ENCODE measurements around the gene NCAPH2.

The NCAPH2 gene

GRCh38 chr22:50469377-50470305 is 38.4 kb upstream of the NCAPH2 start:
- Histone ChIP-seq H3K36me3 (replicated peaks) (peaks cover 44% of the 10 kb centered on the region), H3K9me3 (no peaks in the 10 kb centered on the region), H3K4me3 (no peak overlapping the region), H3K4me1 (peaks cover 7% of the 10 kb centered on the region; the same call in 1 of the 2 replicates), H3K27me3 (ENCODE audit: low read depth) (no peaks in the 10 kb centered on the region)
- in situ Hi-C loops (cut with MboI; ENCODE audit: low sequenced_read_pairs), result no loop called here
- DNase-seq (ENCODE audit: low spot score in 2 of 2), result no peak

- peaks cover 11% of the 10 kb centered on the region for H3K4me1 ChIP-seq
- H3K4me3 ChIP-seq, result no peak overlapping the region
- peaks cover 35% of the 10 kb centered on the region for H3K36me3 ChIP-seq (replicated peaks)
- no peak for DNase-seq (ENCODE audit: low spot score in 2 of 2)
- no peaks in the 10 kb centered on the region for H3K9me3 ChIP-seq
- in situ Hi-C loops (cut with MboI; ENCODE audit: low sequenced_read_pairs), result no loop called here
- H3K27me3 ChIP-seq (ENCODE audit: low read depth), result no peaks in the 10 kb centered on the region
These were observed 37.5 kb upstream of the NCAPH2 start for GRCh38 chr22:50470491-50470890.

- in situ Hi-C loops (cut with MboI; ENCODE audit: low sequenced_read_pairs), result no loop called here
These were observed 36.7 kb upstream of the NCAPH2 start for GRCh38 chr22:50471197-50471847.

GRCh38 chr22:50471962-50472361 is 36.1 kb upstream of the NCAPH2 start:
- peaks cover 12% of the 10 kb centered on the region for H3K4me1 ChIP-seq

More at GRCh38 chr22:50471197-50471847, 36.7 kb upstream of the NCAPH2 start:
- Histone ChIP-seq H3K4me1 (peaks cover 12% of the 10 kb centered on the region), H3K9me3 (no peaks in the 10 kb centered on the region), H3K4me3 (no peak overlapping the region), H3K27me3 (ENCODE audit: low read depth) (no peaks in the 10 kb centered on the region), H3K36me3 (replicated peaks) (peaks cover 27% of the 10 kb centered on the region)
- no peak for DNase-seq (ENCODE audit: low spot score in 2 of 2)

GRCh38 chr22:50473088-50473487 is 34.9 kb upstream of the NCAPH2 start:
- no peaks in the 10 kb centered on the region for H3K9me3 ChIP-seq
- no peaks in the 10 kb centered on the region for H3K27me3 ChIP-seq (ENCODE audit: low read depth)
- peak overlapping the region; percentile 60; the same call in 1 of the 2 replicates for H3K4me3 ChIP-seq
- H3K36me3 ChIP-seq (replicated peaks), result peaks cover 13% of the 10 kb centered on the region
- in situ Hi-C loops (cut with MboI; ENCODE audit: low sequenced_read_pairs), result no loop called here
- peak in 1 of 2 experiments; percentile 57 for DNase-seq (ENCODE audit: low spot score in 2 of 2)
- peaks cover 12% of the 10 kb centered on the region for H3K4me1 ChIP-seq

More at GRCh38 chr22:50471962-50472361, 36.1 kb upstream of the NCAPH2 start:
- no peaks in the 10 kb centered on the region for H3K9me3 ChIP-seq
- H3K36me3 ChIP-seq (replicated peaks), result peaks cover 21% of the 10 kb centered on the region
- no peaks in the 10 kb centered on the region for H3K27me3 ChIP-seq (ENCODE audit: low read depth)
- no peak overlapping the region for H3K4me3 ChIP-seq
- DNase-seq (ENCODE audit: low spot score in 2 of 2), result no peak
- in situ Hi-C loops (cut with MboI; ENCODE audit: low sequenced_read_pairs), result no loop called here

GRCh38 chr22:50473855-50474671 is 34.0 kb upstream of the NCAPH2 start:
- Histone ChIP-seq H3K4me1 (peaks cover 12% of the 10 kb centered on the region), H3K27me3 (ENCODE audit: low read depth) (no peaks in the 10 kb centered on the region), H3K9me3 (no peaks in the 10 kb centered on the region), H3K36me3 (replicated peaks) (peaks cover 11% of the 10 kb centered on the region), H3K4me3 (peak overlapping the region; percentile 60)
- DNase-seq (ENCODE audit: low spot score in 2 of 2), result peak in 1 of 2 experiments; percentile 38
- in situ Hi-C loops (cut with MboI; ENCODE audit: low sequenced_read_pairs), result no loop called here

- peaks cover 12% of the 10 kb centered on the region for H3K4me1 ChIP-seq
- in situ Hi-C loops (cut with MboI; ENCODE audit: low sequenced_read_pairs), result no loop called here
- H3K36me3 ChIP-seq (replicated peaks), result peaks cover 11% of the 10 kb centered on the region
- no peaks in the 10 kb centered on the region for H3K27me3 ChIP-seq (ENCODE audit: low read depth)
- DNase-seq (ENCODE audit: low spot score in 2 of 2), result peak; percentile 83 to 93
- no peaks in the 10 kb centered on the region for H3K9me3 ChIP-seq
- H3K4me3 ChIP-seq, result peak within 1 kb of the TSS; percentile 60
These were observed 33.0 kb upstream of the NCAPH2 start, which contains the start of gene SBF1 for GRCh38 chr22:50474710-50475651. Gene SBF1 (minus strand): TSS chr22:50475035. CDS start chr22:50474840, 195 bp downstream.

GRCh38 chr22:50475652-50476002 is 32.4 kb upstream of the NCAPH2 start:
- H3K9me3 ChIP-seq, result no peaks in the 10 kb centered on the region
- no peaks in the 10 kb centered on the region for H3K27me3 ChIP-seq (ENCODE audit: low read depth)
- DNase-seq (ENCODE audit: low spot score in 2 of 2), result no peak
- peak overlapping the region; percentile 44 for H3K4me3 ChIP-seq
- peaks cover 12% of the 10 kb centered on the region for H3K4me1 ChIP-seq
- in situ Hi-C loops (cut with MboI; ENCODE audit: low sequenced_read_pairs), result no loop called here
- peaks cover 11% of the 10 kb centered on the region for H3K36me3 ChIP-seq (replicated peaks)

GRCh38 chr22:50476868-50477267 is 31.2 kb upstream of the NCAPH2 start:
- Histone ChIP-seq H3K27me3 (ENCODE audit: low read depth) (no peaks in the 10 kb centered on the region), H3K4me1 (peaks cover 12% of the 10 kb centered on the region), H3K9me3 (no peaks in the 10 kb centered on the region), H3K36me3 (replicated peaks) (peaks cover 11% of the 10 kb centered on the region), H3K4me3 (no peak overlapping the region)
- DNase-seq (ENCODE audit: low spot score in 2 of 2), result no peak
- in situ Hi-C loops (cut with MboI; ENCODE audit: low sequenced_read_pairs), result no loop called here

- no peak for DNase-seq (ENCODE audit: low spot score in 2 of 2)
These were observed 30.1 kb upstream of the NCAPH2 start for GRCh38 chr22:50477923-50478322.

GRCh38 chr22:50479721-50480120 is 28.3 kb upstream of the NCAPH2 start:
- Histone ChIP-seq H3K4me1 (peaks cover 4% of the 10 kb centered on the region), H3K9me3 (no peaks in the 10 kb centered on the region), H3K4me3 (no peak overlapping the region), H3K27me3 (ENCODE audit: low read depth) (no peaks in the 10 kb centered on the region), H3K36me3 (replicated peaks) (no peaks in the 10 kb centered on the region; the same call in 1 of the 2 replicates)
- in situ Hi-C loops (cut with MboI; ENCODE audit: low sequenced_read_pairs), result no loop called here
- no peak for DNase-seq (ENCODE audit: low spot score in 2 of 2)

More at GRCh38 chr22:50477923-50478322, 30.1 kb upstream of the NCAPH2 start:
- no peaks in the 10 kb centered on the region for H3K27me3 ChIP-seq (ENCODE audit: low read depth)
- no peaks in the 10 kb centered on the region for H3K9me3 ChIP-seq
- H3K4me1 ChIP-seq, result peaks cover 12% of the 10 kb centered on the region
- H3K4me3 ChIP-seq, result no peak overlapping the region
- in situ Hi-C loops (cut with MboI; ENCODE audit: low sequenced_read_pairs), result no loop called here
- H3K36me3 ChIP-seq (replicated peaks), result peaks cover 5% of the 10 kb centered on the region; the same call in 1 of the 2 replicates

GRCh38 chr22:50481045-50481439 is 27.0 kb upstream of the NCAPH2 start:
- in situ Hi-C loops (cut with MboI; ENCODE audit: low sequenced_read_pairs), result no loop called here
- Histone ChIP-seq H3K9me3 (no peaks in the 10 kb centered on the region), H3K27me3 (ENCODE audit: low read depth) (no peaks in the 10 kb centered on the region), H3K4me3 (peak overlapping the region; percentile 60), H3K36me3 (replicated peaks) (no peaks in the 10 kb centered on the region; the same call in 1 of the 2 replicates), H3K4me1 (no peaks in the 10 kb centered on the region)
- no peak for DNase-seq (ENCODE audit: low spot score in 2 of 2)

Measured in HAP-1 (cell line).